Measurements from ENCODE around the gene GABRR3.

Gene GABRR3

DNA sequence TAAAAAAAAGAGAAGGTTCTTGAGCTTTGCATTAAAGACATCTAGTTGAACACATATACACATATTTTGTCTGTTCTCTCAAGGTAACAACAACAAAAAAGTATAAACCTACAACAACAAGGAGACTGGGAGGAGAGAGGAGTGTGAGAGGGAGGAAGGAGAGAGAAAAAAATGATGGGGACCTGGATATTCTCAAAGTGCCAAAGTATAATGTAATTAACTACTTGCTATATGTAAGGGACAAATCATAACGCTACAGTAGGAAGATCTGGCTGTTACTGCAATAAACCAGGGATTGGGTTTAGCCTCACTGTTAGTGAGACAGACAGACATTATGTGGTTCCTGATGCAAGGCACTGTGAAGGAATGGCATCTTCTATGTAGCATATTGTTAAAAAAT lies 14.2 kb upstream of the GABRR3 start:
- Histone ChIP-seq H3K9me3 (ENCODE audit: control insufficient read depth, insufficient read depth, low read length) (no peaks in the 10 kb centered on the region), H3K79me2 (ENCODE audit: control insufficient read depth, low read length) (no peaks in the 10 kb centered on the region), H3K9me2 (replicated peaks; ENCODE audit: control insufficient read depth, low read length) (no peaks in the 10 kb centered on the region), H3K4me2 (ENCODE audit: low read length) (no peak overlapping the region), H3K4me1 (ENCODE audit: control insufficient read depth, low read length) (no peaks in the 10 kb centered on the region), H3K4me3 (ENCODE audit: low read length) (no peak overlapping the region), H3K27me3 (ENCODE audit: control insufficient read depth, low read length) (peaks cover 4% of the 10 kb centered on the region; the same call in 1 of the 2 replicates), H3K27ac (ENCODE audit: low read depth, low read length) (no peak overlapping the region), H3K36me3 (ENCODE audit: control insufficient read depth, low read length) (no peaks in the 10 kb centered on the region), H3F3A (ENCODE audit: control insufficient read depth, insufficient read depth) (no peaks in the 10 kb centered on the region), H4K20me1 (ENCODE audit: control insufficient read depth, insufficient read depth, low read depth, low read length) (no peaks in the 10 kb centered on the region)
- TF ChIP-seq, protein P1, sequence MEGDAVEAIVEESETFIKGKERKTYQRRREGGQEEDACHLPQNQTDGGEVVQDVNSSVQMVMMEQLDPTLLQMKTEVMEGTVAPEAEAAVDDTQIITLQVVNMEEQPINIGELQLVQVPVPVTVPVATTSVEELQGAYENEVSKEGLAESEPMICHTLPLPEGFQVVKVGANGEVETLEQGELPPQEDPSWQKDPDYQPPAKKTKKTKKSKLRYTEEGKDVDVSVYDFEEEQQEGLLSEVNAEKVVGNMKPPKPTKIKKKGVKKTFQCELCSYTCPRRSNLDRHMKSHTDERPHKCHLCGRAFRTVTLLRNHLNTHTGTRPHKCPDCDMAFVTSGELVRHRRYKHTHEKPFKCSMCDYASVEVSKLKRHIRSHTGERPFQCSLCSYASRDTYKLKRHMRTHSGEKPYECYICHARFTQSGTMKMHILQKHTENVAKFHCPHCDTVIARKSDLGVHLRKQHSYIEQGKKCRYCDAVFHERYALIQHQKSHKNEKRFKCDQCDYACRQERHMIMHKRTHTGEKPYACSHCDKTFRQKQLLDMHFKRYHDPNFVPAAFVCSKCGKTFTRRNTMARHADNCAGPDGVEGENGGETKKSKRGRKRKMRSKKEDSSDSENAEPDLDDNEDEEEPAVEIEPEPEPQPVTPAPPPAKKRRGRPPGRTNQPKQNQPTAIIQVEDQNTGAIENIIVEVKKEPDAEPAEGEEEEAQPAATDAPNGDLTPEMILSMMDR (IDR thresholded peaks at IDR 0.05; ENCODE audit: low read depth, low read length, poor library complexity, severe bottlenecking), result no peak
- TF ChIP-seq EZH2phosphoT487 (IDR thresholded peaks at IDR 0.05; ENCODE audit: borderline replicate concordance, low read length), result no peak

DNA sequence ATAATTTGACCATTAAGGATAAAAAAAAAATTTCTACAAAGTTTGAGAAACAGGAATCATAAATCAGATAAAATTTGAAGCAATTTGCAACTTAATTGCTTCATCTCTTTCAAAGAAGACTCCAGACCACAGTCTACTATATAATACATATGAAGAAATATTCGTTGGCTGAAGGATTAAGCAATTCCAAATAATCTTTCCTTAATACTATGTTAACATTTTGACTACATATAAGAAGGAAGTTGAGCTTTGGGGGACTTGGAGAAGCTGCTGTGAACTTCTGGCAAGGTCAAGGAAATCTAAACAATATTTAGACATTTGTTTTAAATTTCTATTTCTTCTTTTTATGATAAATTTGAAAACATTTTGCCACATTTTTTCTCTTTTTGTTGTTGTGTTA lies 13.5 kb upstream of the GABRR3 start:
- H3K4me1 ChIP-seq (ENCODE audit: control insufficient read depth, low read length), result no peaks in the 10 kb centered on the region
- H4K20me1 ChIP-seq (ENCODE audit: control insufficient read depth, insufficient read depth, low read depth, low read length), result no peaks in the 10 kb centered on the region
- peaks cover 4% of the 10 kb centered on the region; the same call in 1 of the 2 replicates for H3K27me3 ChIP-seq (ENCODE audit: control insufficient read depth, low read length)
- H3K36me3 ChIP-seq (ENCODE audit: control insufficient read depth, low read length), result no peaks in the 10 kb centered on the region
- H3K4me2 ChIP-seq (ENCODE audit: low read length), result no peak overlapping the region
- H3K79me2 ChIP-seq (ENCODE audit: control insufficient read depth, low read length), result no peaks in the 10 kb centered on the region
- H3F3A ChIP-seq (ENCODE audit: control insufficient read depth, insufficient read depth), result no peaks in the 10 kb centered on the region
- no peaks in the 10 kb centered on the region for H3K9me3 ChIP-seq (ENCODE audit: control insufficient read depth, insufficient read depth, low read length)
- TF ChIP-seq EZH2phosphoT487 (IDR thresholded peaks at IDR 0.05; ENCODE audit: borderline replicate concordance, low read length), result no peak
- TF ChIP-seq, protein P1 (IDR thresholded peaks at IDR 0.05; ENCODE audit: low read depth, low read length, poor library complexity, severe bottlenecking), result no peak
- no peaks in the 10 kb centered on the region for H3K9me2 ChIP-seq (replicated peaks; ENCODE audit: control insufficient read depth, low read length)
- H3K27ac ChIP-seq (ENCODE audit: low read depth, low read length), result no peak overlapping the region
- H3K4me3 ChIP-seq (ENCODE audit: low read length), result no peak overlapping the region

DNA sequence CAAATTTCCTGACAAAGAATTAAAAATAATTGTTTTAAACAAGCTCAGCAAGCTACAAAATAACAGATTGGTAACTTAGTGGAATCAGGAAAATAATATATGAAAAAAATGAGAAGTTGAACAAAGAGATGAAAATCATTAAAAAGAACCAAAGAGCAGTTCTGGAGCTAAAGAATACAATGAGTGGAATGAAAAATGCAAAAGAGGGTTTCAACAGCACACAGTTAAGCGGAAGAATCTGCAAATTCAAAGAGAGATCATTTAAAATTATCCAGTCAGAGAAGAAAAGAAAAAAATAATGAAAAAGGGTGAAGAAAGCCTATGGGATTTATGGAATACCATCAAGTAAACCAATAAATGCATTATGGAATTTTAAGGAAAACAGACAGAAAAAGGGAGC lies 6.2 kb upstream of the GABRR3 start:
- Histone ChIP-seq H3F3A (ENCODE audit: control insufficient read depth, insufficient read depth) (no peaks in the 10 kb centered on the region), H3K36me3 (ENCODE audit: control insufficient read depth, low read length) (no peaks in the 10 kb centered on the region), H3K4me1 (ENCODE audit: control insufficient read depth, low read length) (peaks cover 3% of the 10 kb centered on the region), H3K9me2 (replicated peaks; ENCODE audit: control insufficient read depth, low read length) (no peaks in the 10 kb centered on the region), H3K27me3 (ENCODE audit: control insufficient read depth, low read length) (0 out of 2 replicates have a peak, but pooled peaks cover 3% of the 10 kb centered on the region), H3K9me3 (ENCODE audit: control insufficient read depth, insufficient read depth, low read length) (no peaks in the 10 kb centered on the region), H3K4me2 (ENCODE audit: low read length) (no peak overlapping the region), H3K79me2 (ENCODE audit: control insufficient read depth, low read length) (no peaks in the 10 kb centered on the region), H4K20me1 (ENCODE audit: control insufficient read depth, insufficient read depth, low read depth, low read length) (no peaks in the 10 kb centered on the region), H3K4me3 (ENCODE audit: low read length) (no peak overlapping the region), H3K27ac (ENCODE audit: low read depth, low read length) (no peak overlapping the region)
- no peak for TF ChIP-seq EZH2phosphoT487 (IDR thresholded peaks at IDR 0.05; ENCODE audit: borderline replicate concordance, low read length)
- TF ChIP-seq, protein P1 (IDR thresholded peaks at IDR 0.05; ENCODE audit: low read depth, low read length, poor library complexity, severe bottlenecking), result no peak
